Fibroblast of the conjunctiva (primary cell): Measurements from ENCODE around the gene SURF1.
"Not testable (repeated sequence)": the region's sequence is repeated elsewhere in the genome, so short reads cannot be mapped to it uniquely, and the experiment has no call there.

Experiments used
- DNase-seq: peaks from one replicate; pipeline ENCODE4 v3.0.0-alpha.2; 2010; ENCODE audit warnings: low read depth

SURF1 gene

DNA sequence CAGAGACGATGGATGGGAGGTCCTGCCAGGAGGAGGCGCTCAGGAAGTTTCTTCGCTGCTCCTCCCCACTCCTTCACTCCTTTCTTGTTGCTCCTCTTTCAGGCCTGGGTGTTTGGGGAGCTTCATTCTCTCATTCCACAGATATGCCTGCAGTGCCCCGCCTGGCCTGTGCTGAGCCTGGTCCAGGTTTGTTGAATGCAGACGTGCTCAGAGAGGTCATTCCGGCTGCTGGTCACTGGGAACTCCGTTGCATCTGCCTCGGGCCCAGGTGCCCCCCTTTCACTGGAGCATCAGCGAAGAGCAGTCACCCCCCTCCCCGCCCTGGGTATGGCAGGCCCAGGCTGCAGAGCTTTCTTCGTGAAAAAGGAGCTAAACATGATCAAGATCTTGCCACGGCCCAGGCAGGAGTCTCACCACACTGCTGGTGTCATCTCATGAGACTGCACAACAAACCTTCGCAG is 35.8 kb downstream of the SURF1 start:
- no peak for DNase-seq

DNA sequence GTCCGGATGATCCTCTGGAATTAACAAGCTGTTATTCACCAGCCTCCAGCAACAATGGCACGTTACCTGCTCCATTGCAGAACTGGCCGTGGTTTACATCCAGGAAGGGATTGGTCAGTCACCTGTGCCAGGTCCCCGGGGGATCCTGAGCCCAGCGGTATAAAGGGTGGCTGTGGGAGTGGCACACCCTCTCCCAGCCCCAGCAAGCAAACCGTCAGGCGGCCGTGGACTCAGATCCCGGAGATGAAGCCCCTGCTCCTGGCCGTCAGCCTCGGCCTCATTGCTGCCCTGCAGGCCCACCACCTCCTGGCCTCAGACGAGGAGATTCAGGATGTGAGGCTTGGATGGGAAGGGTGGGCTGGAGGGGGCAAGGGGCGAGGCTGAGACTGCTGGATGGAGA is 38.7 kb downstream of the SURF1 start:
- not testable (repeated sequence) for DNase-seq

DNA sequence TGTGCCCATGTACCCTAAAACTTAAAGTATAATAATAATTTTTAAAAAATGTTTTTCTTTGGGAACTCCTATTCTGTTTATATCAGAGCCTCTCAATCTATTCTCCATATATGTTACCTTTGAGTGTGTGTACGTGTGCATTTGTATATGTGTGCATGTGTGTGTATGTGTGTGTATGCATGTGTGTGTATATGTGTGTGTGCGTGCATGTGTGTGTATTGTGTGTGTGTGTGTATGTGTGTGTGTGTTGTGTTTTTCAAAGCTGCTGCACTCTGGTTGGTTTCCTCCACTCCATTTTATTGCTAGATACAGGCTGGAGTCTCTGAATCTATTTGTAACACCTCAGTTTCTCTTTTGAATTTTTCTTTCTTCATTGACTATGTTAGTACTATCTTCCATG is 40.3 kb downstream of the SURF1 start:
- DNase-seq = no peak

DNA sequence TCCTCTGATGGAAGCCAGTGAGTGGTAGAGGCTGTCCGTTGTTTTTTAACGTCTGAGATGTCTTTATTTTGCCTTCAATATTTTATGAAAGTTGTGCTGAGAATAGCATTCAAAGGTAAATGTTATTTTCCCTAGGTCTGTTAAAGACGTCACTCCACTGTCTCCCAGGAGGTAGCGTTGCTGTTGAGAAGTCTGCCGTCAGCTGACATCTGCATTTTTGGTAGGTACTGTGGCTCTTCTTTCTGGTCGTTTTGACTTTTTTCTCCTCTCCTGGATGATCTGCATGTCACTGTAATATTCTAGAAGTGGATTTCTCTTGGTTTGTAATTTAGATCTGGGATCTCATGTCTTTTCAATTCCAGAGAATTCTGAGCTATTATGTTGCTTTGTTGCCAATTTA is 46.7 kb downstream of the SURF1 start:
- DNase-seq = no peak

DNA sequence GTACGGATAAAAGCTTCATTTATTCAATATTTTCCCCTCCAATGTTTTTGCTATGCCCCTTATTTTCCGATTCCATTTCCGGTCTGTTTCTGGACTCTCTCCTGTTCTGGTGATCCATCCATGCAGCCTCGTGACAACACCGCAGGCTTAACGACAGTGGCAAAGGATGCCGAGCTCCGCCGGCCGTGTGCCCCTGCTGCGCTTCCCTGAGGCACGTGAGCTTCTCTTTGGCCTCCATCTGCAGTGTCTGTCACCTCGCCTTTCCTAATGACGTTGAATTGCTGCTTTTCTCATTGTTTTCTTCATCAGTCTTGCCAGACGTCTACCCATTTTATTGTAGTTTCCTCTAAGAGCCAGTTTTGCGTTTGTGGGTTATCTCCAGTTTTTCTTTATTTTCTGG is 49.0 kb downstream of the SURF1 start:
- DNase-seq = no peak

DNA sequence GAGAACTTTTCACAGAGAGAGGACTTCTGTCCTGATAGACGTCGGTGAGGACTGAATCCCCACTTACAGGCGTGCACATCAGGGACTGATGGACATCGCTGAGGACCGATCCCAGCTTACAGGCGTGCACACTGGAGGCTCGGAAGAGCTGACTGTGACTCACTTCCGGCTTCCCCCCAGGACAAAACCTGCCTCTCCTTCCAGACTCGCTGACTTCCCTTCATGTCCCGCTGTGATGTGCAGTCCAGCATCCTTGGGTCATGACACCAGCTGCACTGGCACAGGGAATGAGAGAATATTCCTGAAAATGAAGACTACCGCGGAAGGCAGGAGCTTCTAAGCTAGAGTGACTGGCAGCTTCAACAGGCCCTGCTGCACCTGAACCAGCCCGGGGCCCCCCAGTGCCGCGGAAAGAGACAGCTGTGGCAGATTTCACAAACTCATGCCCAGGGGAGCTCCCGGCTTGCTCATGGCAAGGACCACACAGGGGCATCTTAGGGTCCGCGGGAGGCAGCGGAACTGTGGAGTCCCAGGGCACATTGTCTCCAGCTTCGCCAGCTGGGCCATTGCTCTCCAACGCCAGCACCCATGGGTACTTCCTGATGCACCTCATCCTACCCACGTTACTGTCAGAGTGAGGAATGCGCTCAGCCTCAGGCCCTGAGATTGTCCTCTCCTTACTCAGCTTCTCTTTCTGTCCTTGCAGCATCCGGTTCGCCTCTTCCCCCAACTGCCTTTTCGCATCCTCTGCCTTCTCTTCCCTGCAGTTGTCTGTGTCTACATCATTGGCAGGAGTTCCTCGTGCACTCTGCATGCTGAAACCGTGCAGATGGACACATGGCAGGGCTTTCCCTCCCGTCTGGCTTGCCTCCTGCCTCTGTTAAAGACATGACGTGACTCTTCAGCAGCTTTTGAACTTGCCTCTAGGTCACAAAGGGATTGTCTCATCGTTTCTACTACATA is 49.8 kb downstream of the SURF1 start:
- no peak for DNase-seq

DNA sequence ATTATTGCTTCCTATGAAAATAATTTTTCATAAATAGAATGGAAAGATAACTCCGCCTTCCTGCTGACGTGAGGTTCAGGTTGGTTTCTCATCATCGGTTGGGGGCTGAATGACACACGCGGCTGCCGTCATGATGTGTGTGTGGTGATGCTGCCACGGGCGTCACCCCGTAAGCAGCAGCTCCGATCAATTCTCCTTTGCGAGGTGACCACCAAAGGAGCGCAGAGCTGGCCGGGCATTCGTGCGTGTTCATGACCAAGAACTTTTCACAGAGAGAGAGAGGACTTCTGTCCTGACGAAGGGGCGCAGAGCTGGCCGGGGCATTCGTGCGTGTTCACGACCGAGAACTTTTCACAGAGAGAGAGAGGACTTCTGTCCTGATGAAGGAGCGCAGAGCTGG is 50.6 kb downstream of the SURF1 start:
- no peak for DNase-seq

DNA sequence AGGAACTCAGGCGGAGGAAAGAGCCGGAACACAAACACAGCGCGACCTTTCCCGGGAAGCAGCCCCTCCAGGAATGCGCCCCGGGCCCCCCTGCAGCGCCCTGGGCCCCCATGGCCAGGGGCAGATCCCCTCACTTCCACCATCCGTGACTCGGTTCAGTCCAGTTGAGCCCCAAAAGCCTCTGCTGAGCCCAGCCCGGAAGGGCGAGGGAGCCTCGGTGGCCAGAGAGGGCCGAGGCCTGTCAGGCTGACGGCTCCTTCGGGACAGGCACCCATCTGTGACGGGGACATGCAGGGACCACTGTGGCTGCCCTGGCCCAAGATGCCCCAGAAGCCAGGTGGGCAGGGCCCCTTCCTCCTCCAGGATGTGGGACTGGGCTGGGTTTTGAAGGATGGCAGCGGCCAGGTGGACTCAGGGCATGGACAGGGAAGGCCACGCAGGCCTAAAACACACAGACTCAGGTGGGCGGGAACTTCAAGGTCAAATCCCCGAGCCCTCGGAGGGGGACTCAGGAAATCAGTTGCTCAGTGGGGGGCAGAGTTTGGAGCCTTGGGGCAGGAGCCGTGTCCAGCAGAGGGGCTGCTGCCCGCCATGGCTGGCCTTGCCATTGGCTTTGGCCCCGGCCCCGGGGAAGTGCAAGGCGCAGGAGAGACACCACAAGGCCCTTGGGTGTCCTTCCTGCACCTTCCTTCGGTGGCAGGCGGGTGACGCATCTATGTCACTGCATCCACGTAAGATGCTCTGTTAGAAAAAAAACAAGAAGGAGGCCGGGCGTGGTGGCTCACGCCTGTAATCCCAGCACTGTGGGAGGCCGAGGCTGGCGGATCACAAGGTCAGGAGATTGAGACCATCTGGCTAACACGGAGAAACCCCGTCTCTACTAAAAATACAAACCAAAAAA is 51.6 kb downstream of the SURF1 start:
- DNase-seq = no peak

DNA sequence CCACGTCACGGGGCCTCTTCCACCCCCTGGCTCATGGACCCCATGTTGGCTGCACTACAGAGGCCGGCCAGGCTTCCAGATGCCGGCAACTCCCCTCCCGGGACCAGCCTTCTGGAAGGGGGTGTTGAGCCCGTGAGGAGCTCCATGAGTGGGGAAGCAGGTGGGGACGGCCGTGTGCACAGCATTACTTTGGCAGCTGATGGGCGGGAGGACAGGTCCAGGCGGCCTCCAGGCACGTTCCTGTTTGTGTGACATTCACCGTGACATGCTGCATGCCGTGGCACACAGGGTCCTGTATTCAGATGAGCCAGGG is 52.2 kb downstream of the SURF1 start:
- DNase-seq = no peak

DNA sequence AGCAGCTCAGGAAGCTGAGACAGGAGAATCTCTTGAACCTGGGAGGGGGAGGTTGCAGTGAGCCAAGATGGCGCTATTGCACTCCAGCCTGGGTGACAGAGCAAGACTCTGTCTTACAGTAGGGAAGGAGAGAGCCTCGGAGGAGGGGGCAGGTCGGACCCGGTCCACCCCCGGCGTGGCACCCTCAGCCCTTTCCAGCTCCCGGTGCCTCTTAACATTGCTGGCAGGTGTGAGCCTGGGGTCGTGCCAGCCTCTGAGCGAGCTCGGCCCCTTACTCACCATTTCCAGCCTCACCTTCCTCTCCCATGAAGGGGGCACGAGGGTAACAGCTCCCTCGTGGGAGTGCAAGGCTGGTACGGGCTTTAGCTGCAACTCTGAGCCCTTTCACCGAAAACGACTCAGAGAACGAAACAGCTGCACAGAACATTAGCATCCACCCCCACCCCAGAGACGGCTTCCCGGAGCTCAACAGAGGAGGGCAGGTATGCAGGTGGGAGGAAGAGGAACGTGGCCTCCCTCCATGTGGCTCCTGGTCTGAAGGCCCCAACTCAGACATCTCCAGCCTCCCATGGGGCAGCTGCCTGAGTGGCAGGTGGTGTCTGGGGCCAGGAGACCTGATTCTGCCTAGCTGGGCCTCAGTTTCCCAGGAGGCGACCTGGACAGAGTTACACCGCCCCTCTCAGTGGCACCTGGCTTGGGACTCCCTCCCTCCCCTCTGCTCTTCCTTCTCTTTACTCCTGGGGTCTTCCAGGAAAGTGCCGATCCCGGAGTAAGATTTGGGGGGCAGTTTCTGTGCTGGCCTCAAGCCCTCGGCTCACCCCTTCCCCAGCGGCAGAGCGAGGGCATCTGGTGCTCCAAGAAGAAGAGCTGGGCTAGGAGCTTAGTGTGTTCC is 52.8 kb downstream of the SURF1 start:
- DNase-seq = no peak
